GM23338 (cell line): Measurements from ENCODE around the gene ABCA7. TPM values are rescaled to one million over a fixed set of nuclear protein-coding genes. Genes with fewer than 3 reads are reported as not detected.
A peak's percentile ranks its signal among the peaks of the same experiment; 100 is the strongest.

ENCODE experiments used
- ATAC-seq: fragments of 200-7000 bp; cut with Tn5 transposase; 3 replicates; pipeline ENCODE4 v1.9.1; 2020
- DNase-seq: peaks from one replicate; pipeline ENCODE4 v3.0.0-alpha.2; 2015; ENCODE audit warnings: low spot score
- H2AFZ ChIP-seq: fragments of 200-600 bp; sonication (generic); 2 replicates; pipeline ENCODE4 v1.8.0; 2016; ENCODE audit warnings: antibody characterized with exemption, mild to moderate bottlenecking, moderate library complexity
- H3F3A ChIP-seq: fragments of 200-600 bp; sonication (generic); replicated peaks from 2 replicates; pipeline ENCODE4 v1.8.0; 2017; ENCODE audit warnings: antibody characterized with exemption, mixed run types, low read depth
- H3K27ac ChIP-seq: fragments of 200-600 bp; sonication (generic); 2 replicates; pipeline ENCODE4 v1.6.1; 2016; ENCODE audit warnings: low read depth
- H3K27me3 ChIP-seq: fragments of 200-600 bp; sonication (generic); 2 replicates; pipeline ENCODE4 v1.8.0; 2016; ENCODE audit warnings: mild to moderate bottlenecking, mixed run types, moderate library complexity; ENCODE audit not compliant: insufficient read depth
- H3K36me3 ChIP-seq: fragments of 200-600 bp; sonication (generic); 2 replicates; pipeline ENCODE4 v1.8.0; 2016; ENCODE audit warnings: mild to moderate bottlenecking; ENCODE audit not compliant: insufficient read depth
- H3K4me1 ChIP-seq: fragments of 200-600 bp; sonication (generic); 2 replicates; pipeline ENCODE4 v1.8.0; 2016; ENCODE audit warnings: mild to moderate bottlenecking, moderate library complexity; ENCODE audit not compliant: insufficient read depth
- H3K4me2 ChIP-seq: fragments of 200-600 bp; sonication (generic); 2 replicates; pipeline ENCODE4 v1.7.1; 2017; ENCODE audit warnings: mixed run types
- H3K4me3 ChIP-seq: fragments of 200-600 bp; sonication (generic); 2 replicates; pipeline ENCODE4 v1.6.1; 2016; ENCODE audit warnings: mixed run types
- H3K79me2 ChIP-seq: fragments of 200-600 bp; sonication (generic); replicated peaks from 2 replicates; pipeline ENCODE4 v1.8.0; 2017; ENCODE audit warnings: mild to moderate bottlenecking; ENCODE audit not compliant: insufficient read depth
- H3K9me2 ChIP-seq: fragments of 200-600 bp; sonication (generic); 2 replicates; pipeline ENCODE4 v1.8.0; 2017; ENCODE audit not compliant: insufficient read depth
- H4K20me1 ChIP-seq: fragments of 200-600 bp; sonication (generic); replicated peaks from 2 replicates; pipeline ENCODE4 v1.8.0; 2017; ENCODE audit warnings: mild to moderate bottlenecking; ENCODE audit not compliant: insufficient read depth
- H3K27ac Mint-ChIP-seq: 2 replicates; pipeline ENCODE4 v1.8.0; 2020; ENCODE audit warnings: inconsistent platforms, mild to moderate bottlenecking, moderate library complexity, mixed read lengths
- H3K27me3 Mint-ChIP-seq: 3 replicates; pipeline ENCODE4 v1.8.0; 2022; ENCODE audit warnings: low read depth, mild to moderate bottlenecking, moderate library complexity, mixed read lengths, inconsistent platforms; ENCODE audit not compliant: insufficient read depth, poor library complexity
- H3K36me3 Mint-ChIP-seq: 3 replicates; pipeline ENCODE4 v1.8.0; 2021; ENCODE audit warnings: low read depth, mild to moderate bottlenecking, inconsistent platforms, moderate library complexity, mixed read lengths
- H3K4me1 Mint-ChIP-seq: 3 replicates; pipeline ENCODE4 v1.8.0; 2020; ENCODE audit warnings: mild to moderate bottlenecking, inconsistent platforms, mixed read lengths
- H3K4me3 Mint-ChIP-seq: 3 replicates; pipeline ENCODE4 v1.8.0; 2021; ENCODE audit warnings: moderate library complexity, mild to moderate bottlenecking, inconsistent platforms, mixed read lengths
- H3K9me3 Mint-ChIP-seq: 3 replicates; pipeline ENCODE4 v1.8.0; 2020; ENCODE audit warnings: moderate library complexity, mild to moderate bottlenecking, inconsistent platforms, mixed read lengths
- CTCF ChIP-seq, 2 experiments: fragments of 200-600 bp in 1 of 2; sonication (generic) in 1 of 2; conservative IDR thresholded peaks; 2 replicates each; pipeline versions ENCODE4 v1.5.1 to v1.6.1; 2016 to 2017; ENCODE audit warnings: antibody characterized with exemption in 2 of 2, low read depth in 2 of 2, mild to moderate bottlenecking in 2 of 2, moderate library complexity in 1 of 2
- ETS1 ChIP-seq: IDR thresholded peaks from 2 replicates; pipeline ENCODE4 v1.6.1; 2016; ENCODE audit warnings: antibody characterized with exemption
- EZH2 ChIP-seq: fragments of 200-600 bp; sonication (generic); IDR thresholded peaks from one replicate; pipeline ENCODE4 v1.8.0; 2017; ENCODE audit warnings: antibody characterized with exemption, mild to moderate bottlenecking, low read depth; ENCODE audit not compliant: unreplicated experiment
- JUNB ChIP-seq: IDR thresholded peaks from one replicate; pipeline ENCODE4 v1.6.1; 2016; ENCODE audit warnings: antibody characterized with exemption; ENCODE audit not compliant: unreplicated experiment
- POLR2AphosphoS5 ChIP-seq: IDR thresholded peaks from 2 replicates; pipeline ENCODE4 v1.6.1; 2016; ENCODE audit warnings: antibody characterized with exemption, low read depth
- REST ChIP-seq: IDR thresholded peaks from one replicate; pipeline ENCODE4 v1.6.1; 2018; ENCODE audit warnings: antibody characterized with exemption; ENCODE audit not compliant: unreplicated experiment
- STAT1 ChIP-seq: IDR thresholded peaks from one replicate; pipeline ENCODE4 v1.6.1; 2016; ENCODE audit warnings: antibody characterized with exemption; ENCODE audit not compliant: unreplicated experiment
- ZNF114 ChIP-seq: fragments of 250-450 bp; sonication (Bioruptor Pico); IDR thresholded peaks from 2 replicates; pipeline ENCODE4 v1.5.0; 2020; ENCODE audit warnings: mild to moderate bottlenecking, moderate library complexity
- ZNF331 ChIP-seq: fragments of 250-450 bp; sonication (Bioruptor Pico); IDR thresholded peaks from 2 replicates; pipeline ENCODE4 v1.5.0; 2020; ENCODE audit warnings: low read depth, mild to moderate bottlenecking, moderate library complexity
- polyA plus RNA-seq: library from polyadenylated mRNA; unstranded; fragments of >200 nt; fragmentation: Nextera tagmentation; extraction: Ambion mirVana; gene quantifications from 2 replicates; pipeline ENCODE4 v1.2.1, GENCODE V29; 2016
- total RNA-seq: library from RNA; depleted of rRNA; stranded (reverse); fragments of >200 nt; shearing (Covaris generic); gene quantifications from 2 replicates; pipeline ENCODE4 v1.2.3, GENCODE V29; 2014

ABCA7 gene
- total and polyA plus RNA-seq, 2 experiments from 2014 or later, result 22.2 to 27.4 TPM

GRCh38 chr19:1009981-1010538, 29.8 kb upstream of the ABCA7 start (continued):
- TF ChIP-seq ETS1 (no peak), JUNB (no peak), POLR2AphosphoS5 (no peak), EZH2 (no peak), ZNF114 (CRISPR knock-in tag) (no peak), ZNF331 (no peak), STAT1 (no peak), REST (no peak)

GRCh38 chr19:1010586-1011510, 29.1 kb upstream of the ABCA7 start:
- Histone ChIP-seq H3K79me2 (peaks cover 22% of the 10 kb centered on the region), H3K9me2 (no peaks in the 10 kb centered on the region), H3K4me1 (no peaks in the 10 kb centered on the region), H3K27me3 (no peaks in the 10 kb centered on the region), H3K4me2 (no peak overlapping the region), H4K20me1 (peaks cover 14% of the 10 kb centered on the region; the same call in 1 of the 2 replicates), H3K4me3 (no peak overlapping the region), H3K36me3 (no peaks in the 10 kb centered on the region), H3K27ac (no peak overlapping the region), H3F3A (peaks cover 10% of the 10 kb centered on the region; the same call in 1 of the 2 replicates), H2AFZ (no peak overlapping the region)
- Mint-ChIP-seq H3K27me3 (peaks cover 14% of the 10 kb centered on the region), H3K27ac (no peak overlapping the region), H3K4me3 (no peak overlapping the region), H3K36me3 (peaks cover 12% of the 10 kb centered on the region), H3K9me3 (peaks cover 3% of the 10 kb centered on the region; the same call in 1 of the 3 replicates), H3K4me1 (peaks cover 5% of the 10 kb centered on the region; the same call in 2 of the 3 replicates)
- TF ChIP-seq CTCF (conservative IDR thresholded peaks at IDR 0.05; ENCODE audit: low read depth in 2 of 2), result peak in 1 of 2 experiments; percentile 6; a peak in 1 of 4 replicates
- TF ChIP-seq STAT1, result no peak
- DNase-seq, result no peak
- no peak for ATAC-seq
